ENCODE results near the gene ISM1. TPM values are rescaled to one million over a fixed set of nuclear protein-coding genes. Genes with fewer than 3 reads are reported as not detected.

The ISM1 gene
- polyA plus RNA-seq, 4 donors: 3.6 to 5.6 (median 4.5) TPM

GRCh38 chr20:13302647-13303450, 81.8 kb downstream of the ISM1 start:
- DNase-seq (ENCODE audit: low read depth in 4 of 4, low spot score in 3 of 4): peak in 1 of 4 donors; percentile 5

- no peak for DNase-seq (ENCODE audit: low read depth in 4 of 4, low spot score in 3 of 4)
Measured at GRCh38 chr20:13305284-13305683, 84.2 kb downstream of the ISM1 start.

GRCh38 chr20:13307562-13308163, 86.6 kb downstream of the ISM1 start:
- DNase-seq (ENCODE audit: low read depth in 4 of 4, low spot score in 3 of 4): no peak

- no peak for DNase-seq (ENCODE audit: low read depth in 4 of 4, low spot score in 3 of 4)
Measured at GRCh38 chr20:13312300-13312699, 91.2 kb downstream of the ISM1 start.

GRCh38 chr20:13313201-13313600, 92.1 kb downstream of the ISM1 start:
- DNase-seq (ENCODE audit: low read depth in 4 of 4, low spot score in 3 of 4): no peak

GRCh38 chr20:13317439-13317838, 96.4 kb downstream of the ISM1 start:
- no peak for DNase-seq (ENCODE audit: low read depth in 4 of 4, low spot score in 3 of 4)

GRCh38 chr20:13318871-13319521, 97.9 kb downstream of the ISM1 start:
- no peak for DNase-seq (ENCODE audit: low read depth in 4 of 4, low spot score in 3 of 4)

GRCh38 chr20:13320702-13321101, 99.6 kb downstream of the ISM1 start:
- no peak for DNase-seq (ENCODE audit: low read depth in 4 of 4, low spot score in 3 of 4)

- DNase-seq (ENCODE audit: low read depth in 4 of 4, low spot score in 3 of 4): no peak
Measured at GRCh38 chr20:13321416-13321815, 100.3 kb downstream of the ISM1 start.

GRCh38 chr20:13322198-13322597, 101.1 kb downstream of the ISM1 start:
- no peak for DNase-seq (ENCODE audit: low read depth in 4 of 4, low spot score in 3 of 4)

- DNase-seq (ENCODE audit: low read depth in 4 of 4, low spot score in 3 of 4): no peak
Measured at GRCh38 chr20:13322621-13323020, 101.5 kb downstream of the ISM1 start.

- no peak for DNase-seq (ENCODE audit: low read depth in 4 of 4, low spot score in 3 of 4)
Measured at GRCh38 chr20:13325033-13325432, 104.0 kb downstream of the ISM1 start.

GRCh38 chr20:13325796-13326340, 104.8 kb downstream of the ISM1 start:
- DNase-seq (ENCODE audit: low read depth in 4 of 4, low spot score in 3 of 4): no peak

- DNase-seq (ENCODE audit: low read depth in 4 of 4, low spot score in 3 of 4): no peak
Measured at GRCh38 chr20:13331536-13331935, 110.5 kb downstream of the ISM1 start.

GRCh38 chr20:13333036-13333435, 112.0 kb downstream of the ISM1 start:
- DNase-seq (ENCODE audit: low read depth in 4 of 4, low spot score in 3 of 4): no peak

- DNase-seq (ENCODE audit: low read depth in 4 of 4, low spot score in 3 of 4): no peak
Measured at GRCh38 chr20:13333793-13334192, 112.7 kb downstream of the ISM1 start.

GRCh38 chr20:13336308-13337089, 115.4 kb downstream of the ISM1 start:
- no peak for DNase-seq (ENCODE audit: low read depth in 4 of 4, low spot score in 3 of 4)

GRCh38 chr20:13337090-13337784, 116.2 kb downstream of the ISM1 start:
- no peak for DNase-seq (ENCODE audit: low read depth in 4 of 4, low spot score in 3 of 4)

- DNase-seq (ENCODE audit: low read depth in 4 of 4, low spot score in 3 of 4): no peak
Measured at GRCh38 chr20:13338097-13338661, 117.1 kb downstream of the ISM1 start.

- DNase-seq (ENCODE audit: low read depth in 4 of 4, low spot score in 3 of 4): no peak
Measured at GRCh38 chr20:13338999-13339411, 117.9 kb downstream of the ISM1 start.

All from right renal pelvis (tissue), 4 donors.